Measurements from ENCODE around the gene SLC6A18.

Gene SLC6A18

GRCh38 chr5:1203968-1204692 lies 21.1 kb upstream of the SLC6A18 start:
- DNase-seq: no peak

GRCh38 chr5:1204693-1205242 lies 20.4 kb upstream of the SLC6A18 start:
- peak; percentile 19 to 56 for DNase-seq

GRCh38 chr5:1205255-1206180 lies 19.7 kb upstream of the SLC6A18 start:
- no peak for DNase-seq

- no peak for DNase-seq
These were observed 18.4 kb upstream of the SLC6A18 start for GRCh38 chr5:1206521-1207412.

GRCh38 chr5:1207555-1207954 lies 17.6 kb upstream of the SLC6A18 start:
- no peak for DNase-seq

- no peak for DNase-seq
These were observed 16.9 kb upstream of the SLC6A18 start for GRCh38 chr5:1208221-1208742.

- peak; percentile 57 to 63 for DNase-seq
These were observed 16.3 kb upstream of the SLC6A18 start for GRCh38 chr5:1208743-1209488.

- no peak for DNase-seq
These were observed 15.7 kb upstream of the SLC6A18 start for GRCh38 chr5:1209489-1209852.

- DNase-seq: no peak
These were observed 15.0 kb upstream of the SLC6A18 start for GRCh38 chr5:1209896-1210776.

- DNase-seq: no peak
These were observed 14.3 kb upstream of the SLC6A18 start for GRCh38 chr5:1210832-1211251.

GRCh38 chr5:1211701-1212100 lies 13.5 kb upstream of the SLC6A18 start:
- DNase-seq: no peak

- no peak for DNase-seq
These were observed 12.9 kb upstream of the SLC6A18 start for GRCh38 chr5:1212271-1212670.

GRCh38 chr5:1212881-1213280 lies 12.3 kb upstream of the SLC6A18 start:
- no peak for DNase-seq

- no peak for DNase-seq
These were observed 11.5 kb upstream of the SLC6A18 start for GRCh38 chr5:1213508-1214162.

- no peak for DNase-seq
These were observed 10.8 kb upstream of the SLC6A18 start for GRCh38 chr5:1214163-1214935.

- DNase-seq: no peak
These were observed 10.3 kb upstream of the SLC6A18 start for GRCh38 chr5:1214936-1215220.

GRCh38 chr5:1215320-1216096 lies 9.7 kb upstream of the SLC6A18 start:
- no peak for DNase-seq

GRCh38 chr5:1216211-1216917 lies 8.8 kb upstream of the SLC6A18 start:
- no peak for DNase-seq

All from SHP77 (cell line).